Measurements from ENCODE around the gene NARS2. TPM values are rescaled to one million over a fixed set of nuclear protein-coding genes. Genes with fewer than 3 reads are reported as not detected.
A peak's percentile ranks its signal among the peaks of the same experiment; 100 is the strongest.

Gene NARS2
- total RNA-seq: 1 to 10 TPM; 6.5 to 9.6 (median 8.8) TPM
- total RNA-seq (2013): 26.2 TPM

- peaks cover 6% of the 10 kb centered on the region for H3K36me3 Mint-ChIP-seq
These were observed at the start of gene NARS2 for GRCh38 chr11:78574386-78575381. TSS of gene NARS2 (minus strand) at chr11:78574864. CDS start at chr11:78574488, 376 bp downstream.

GRCh38 chr11:78622666-78623065, 48.0 kb upstream of the NARS2 start:
- H3K27ac Mint-ChIP-seq: no peak overlapping the region
- peaks cover 0 to 6% of the 10 kb centered on the region in 2 donors for H3K9me3 Mint-ChIP-seq
- no peaks in the 10 kb centered on the region for H3K9me3 ChIP-seq (ENCODE audit: control insufficient read depth, insufficient read depth, low read length)

More at GRCh38 chr11:78574386-78575381, at the start of gene NARS2:
- DNase-seq: peak; percentile 92 to 99
- Mint-ChIP-seq H3K9me3 (no peaks in the 10 kb centered on the region), H3K27ac (peak within 1 kb of the TSS; percentile 94 to 97), H3K27me3 (ENCODE audit: low read depth in 2 of 2) (no peaks in the 10 kb centered on the region), H3K4me1 (peaks cover 24 to 25% of the 10 kb centered on the region in 2 donors), H3K4me3 (peak within 1 kb of the TSS; percentile 98)
- peaks cover 8% of the 10 kb centered on the region for H3K36me3 ChIP-seq (ENCODE audit: control insufficient read depth, insufficient read depth, low read length)
- no peak for TF ChIP-seq CTCF (IDR thresholded peaks at IDR 0.05)
- under 1% methylated on average over 60 of the region's 60 CpGs for WGBS (ENCODE audit: insufficient coverage)
- intact Hi-C loops (cut with micrococcal nuclease): loop anchor here (1.0 kb wide), 1 partner anchor 109 kb away; no protein-coding TSS in a partner anchor
- H3K4me1 ChIP-seq (ENCODE audit: control insufficient read depth, insufficient read depth, low read length): peaks cover 7% of the 10 kb centered on the region
- peak; percentile 97 to 99 (median 98) for ATAC-seq
- no peaks in the 10 kb centered on the region for H3K9me3 ChIP-seq (ENCODE audit: control insufficient read depth, insufficient read depth, low read length)
- peak within 1 kb of the TSS; percentile 84 for H3K27ac ChIP-seq (ENCODE audit: low read length)
- H3K4me3 ChIP-seq (ENCODE audit: low read length): peak within 1 kb of the TSS; percentile 86
- H3K27me3 ChIP-seq (ENCODE audit: control insufficient read depth, insufficient read depth, low read length): no peaks in the 10 kb centered on the region

GRCh38 chr11:78620159-78620558, 45.5 kb upstream of the NARS2 start:
- Histone ChIP-seq H3K4me1 (ENCODE audit: control insufficient read depth, insufficient read depth, low read length) (no peaks in the 10 kb centered on the region), H3K9me3 (ENCODE audit: control insufficient read depth, insufficient read depth, low read length) (no peaks in the 10 kb centered on the region), H3K36me3 (ENCODE audit: control insufficient read depth, insufficient read depth, low read length) (no peaks in the 10 kb centered on the region), H3K27me3 (ENCODE audit: control insufficient read depth, insufficient read depth, low read length) (no peaks in the 10 kb centered on the region), H3K27ac (ENCODE audit: low read length) (no peak overlapping the region), H3K4me3 (ENCODE audit: low read length) (no peak overlapping the region)
- no peak for TF ChIP-seq CTCF (IDR thresholded peaks at IDR 0.05)
- Mint-ChIP-seq H3K27ac (no peak overlapping the region), H3K27me3 (ENCODE audit: low read depth in 2 of 2) (peaks cover 0 to 9% of the 10 kb centered on the region in 2 donors), H3K9me3 (peaks cover 0 to 6% of the 10 kb centered on the region in 2 donors), H3K36me3 (peaks cover 10% of the 10 kb centered on the region), H3K4me3 (no peak overlapping the region), H3K4me1 (no peaks in the 10 kb centered on the region)
- intact Hi-C loops (cut with micrococcal nuclease): no loop called here
- no peak for ATAC-seq
- 76% methylated on average over 2 of the region's 2 CpGs for WGBS (ENCODE audit: insufficient coverage)
- DNase-seq: no peak

More at GRCh38 chr11:78622666-78623065, 48.0 kb upstream of the NARS2 start:
- H3K4me1 ChIP-seq (ENCODE audit: control insufficient read depth, insufficient read depth, low read length): no peaks in the 10 kb centered on the region
- TF ChIP-seq CTCF (IDR thresholded peaks at IDR 0.05): no peak
- ATAC-seq: no peak
- peaks cover 10% of the 10 kb centered on the region for H3K36me3 Mint-ChIP-seq
- intact Hi-C loops (cut with micrococcal nuclease): no loop called here
- no peak overlapping the region for H3K27ac ChIP-seq (ENCODE audit: low read length)
- H3K27me3 ChIP-seq (ENCODE audit: control insufficient read depth, insufficient read depth, low read length): no peaks in the 10 kb centered on the region
- no peak for DNase-seq
- H3K27me3 Mint-ChIP-seq (ENCODE audit: low read depth in 2 of 2): peaks cover 3 to 9% of the 10 kb centered on the region in 2 donors
- no peak overlapping the region for H3K4me3 Mint-ChIP-seq
- H3K36me3 ChIP-seq (ENCODE audit: control insufficient read depth, insufficient read depth, low read length): no peaks in the 10 kb centered on the region
- no peak overlapping the region for H3K4me3 ChIP-seq (ENCODE audit: low read length)
- no peaks in the 10 kb centered on the region for H3K4me1 Mint-ChIP-seq
- 78% methylated on average over 5 of the region's 5 CpGs for WGBS (ENCODE audit: insufficient coverage)

Measured in natural killer cell (primary cell).